ENCODE results near the gene MTTP.

Gene MTTP

DNA sequence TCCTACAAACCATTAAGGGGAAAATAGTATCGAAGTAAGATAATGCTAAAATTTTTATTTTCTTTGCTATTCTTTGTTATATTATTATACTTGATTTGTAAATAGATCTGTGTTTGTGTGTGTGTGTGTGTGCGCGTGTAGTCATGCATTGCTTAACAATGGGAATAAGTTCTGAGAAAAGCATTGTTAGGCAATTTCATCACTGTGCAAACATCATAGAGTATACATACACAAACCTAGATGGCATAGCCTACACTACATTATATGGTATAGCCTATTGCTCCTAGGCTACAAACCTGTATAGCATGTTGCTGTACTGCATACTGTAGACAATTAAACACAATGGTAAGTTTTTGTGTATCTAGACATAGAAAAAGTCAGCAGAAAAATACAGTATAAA, 17.1 kb downstream of the MTTP start:
- no peak for DNase-seq (ENCODE audit: extremely low read depth in 1 of 2, low read depth in 1 of 2)

DNA sequence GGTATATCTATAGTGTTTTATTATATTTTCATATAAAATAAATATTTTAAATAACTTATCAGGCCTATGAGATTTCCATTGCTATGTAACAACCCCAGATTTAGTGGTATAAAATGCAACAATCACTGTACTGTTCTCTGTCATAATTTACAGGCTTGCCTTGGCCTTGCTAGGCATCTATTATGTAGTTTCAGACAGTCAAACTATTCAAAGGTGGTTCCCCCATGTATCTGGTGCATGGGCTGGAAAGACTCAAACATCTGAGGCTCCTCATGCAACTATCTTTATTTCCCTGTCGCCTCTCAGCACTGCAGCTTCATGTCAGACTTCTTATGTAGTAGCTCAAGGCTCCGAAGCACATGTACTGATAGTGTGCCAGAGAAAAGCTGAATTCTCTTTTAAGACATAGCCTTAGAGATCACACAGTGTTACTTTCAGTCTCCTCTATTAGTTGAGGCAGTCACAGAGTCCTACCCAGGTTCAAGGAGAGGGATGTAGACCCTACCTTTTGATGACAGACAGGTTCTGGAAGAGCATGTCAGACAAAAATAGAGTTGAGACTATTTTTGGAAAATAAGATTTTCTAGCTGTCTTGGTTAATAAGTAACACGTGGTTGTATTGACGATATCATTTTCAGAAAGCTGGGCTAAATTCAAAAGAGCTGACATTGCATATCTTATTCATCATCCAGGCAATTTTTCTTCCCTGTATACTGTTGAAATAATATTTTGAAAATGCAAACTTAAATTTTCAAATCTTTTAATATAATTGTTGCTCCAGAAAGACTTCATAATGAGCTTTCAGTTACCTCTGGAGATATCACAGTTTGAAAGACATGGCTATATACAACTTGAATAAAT, 19.4 kb downstream of the MTTP start:
- no peak for DNase-seq (ENCODE audit: extremely low read depth in 1 of 2, low read depth in 1 of 2)

DNA sequence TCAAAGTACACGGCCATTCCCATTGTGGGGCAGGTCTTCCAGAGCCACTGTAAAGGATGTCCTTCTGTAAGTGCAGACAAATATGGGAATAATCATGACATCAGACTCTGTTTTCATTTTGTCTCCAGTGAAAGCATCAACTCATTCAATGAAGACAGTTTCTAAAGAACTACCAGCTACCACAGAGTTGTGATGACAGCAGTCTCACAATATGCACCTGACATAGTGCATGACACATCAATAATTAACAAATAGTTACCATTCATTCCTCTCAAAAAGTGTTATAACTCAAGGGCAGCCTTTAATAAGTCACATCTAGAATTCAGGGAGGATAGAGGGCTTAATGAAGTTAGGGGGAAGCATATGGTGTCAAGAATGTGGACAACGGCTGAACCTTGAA, 20.2 kb downstream of the MTTP start:
- DNase-seq (ENCODE audit: extremely low read depth in 1 of 2, low read depth in 1 of 2): no peak

DNA sequence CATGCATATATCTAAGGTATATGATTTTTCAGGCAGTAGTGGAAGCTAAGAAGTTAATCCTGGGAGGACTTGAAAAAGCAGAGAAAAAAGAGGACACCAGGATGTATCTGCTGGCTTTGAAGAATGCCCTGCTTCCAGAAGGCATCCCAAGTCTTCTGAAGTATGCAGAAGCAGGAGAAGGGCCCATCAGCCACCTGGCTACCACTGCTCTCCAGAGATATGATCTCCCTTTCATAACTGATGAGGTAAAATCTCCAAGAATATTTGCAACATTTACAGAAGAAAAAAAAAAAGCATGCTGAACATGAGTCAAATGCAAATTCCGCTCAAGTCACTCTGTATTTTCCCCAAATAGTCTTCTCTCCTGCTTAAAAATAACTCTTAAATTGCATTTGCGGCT, 32.1 kb downstream of the MTTP start:
- DNase-seq (ENCODE audit: extremely low read depth in 1 of 2, low read depth in 1 of 2): no peak

DNA sequence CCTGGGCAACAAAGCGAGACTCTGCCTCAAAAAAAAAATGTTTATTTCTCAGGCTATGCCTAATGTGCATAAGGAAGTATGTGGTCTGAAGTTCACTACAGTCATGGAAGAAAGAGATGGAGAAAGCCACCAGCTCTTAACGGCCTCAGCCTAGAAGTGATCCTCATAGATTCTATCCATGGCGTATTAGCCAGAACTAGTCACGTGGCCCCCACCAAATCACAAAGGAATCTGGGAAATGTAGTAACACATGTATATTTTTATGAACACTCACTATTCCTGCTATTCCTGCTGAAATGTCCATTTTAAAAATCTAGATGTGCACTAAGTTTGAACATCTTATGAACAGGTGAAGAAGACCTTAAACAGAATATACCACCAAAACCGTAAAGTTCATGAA, 33.8 kb downstream of the MTTP start:
- no peak for DNase-seq (ENCODE audit: extremely low read depth in 1 of 2, low read depth in 1 of 2)

DNA sequence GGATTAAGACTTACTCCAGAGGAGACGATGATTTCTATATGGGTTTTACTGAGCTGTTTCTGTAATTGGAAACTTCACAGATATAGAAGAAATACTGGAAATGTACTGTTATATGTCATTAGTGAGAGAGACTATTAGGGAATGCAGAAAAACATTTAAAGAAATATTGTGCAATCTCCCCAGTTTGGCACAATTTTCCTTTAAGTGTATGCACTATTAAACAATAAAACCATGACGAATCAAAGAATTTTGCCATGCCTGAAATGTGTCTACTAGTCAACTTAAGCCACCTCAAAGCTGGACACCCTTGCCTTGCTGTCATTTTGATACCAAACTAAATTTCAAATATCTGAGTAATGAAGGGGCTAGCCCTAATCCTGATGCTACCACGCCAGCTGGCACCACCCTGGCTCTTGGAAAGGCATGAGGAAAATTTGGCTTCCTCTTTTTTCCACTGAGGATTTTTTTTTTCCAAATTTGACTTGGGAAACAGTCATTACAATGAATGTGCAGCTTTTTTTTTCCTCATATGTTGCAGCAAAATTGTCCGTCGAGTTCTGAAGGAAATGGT, 36.1 kb downstream of the MTTP start:
- no peak for DNase-seq (ENCODE audit: extremely low read depth in 1 of 2, low read depth in 1 of 2)

DNA sequence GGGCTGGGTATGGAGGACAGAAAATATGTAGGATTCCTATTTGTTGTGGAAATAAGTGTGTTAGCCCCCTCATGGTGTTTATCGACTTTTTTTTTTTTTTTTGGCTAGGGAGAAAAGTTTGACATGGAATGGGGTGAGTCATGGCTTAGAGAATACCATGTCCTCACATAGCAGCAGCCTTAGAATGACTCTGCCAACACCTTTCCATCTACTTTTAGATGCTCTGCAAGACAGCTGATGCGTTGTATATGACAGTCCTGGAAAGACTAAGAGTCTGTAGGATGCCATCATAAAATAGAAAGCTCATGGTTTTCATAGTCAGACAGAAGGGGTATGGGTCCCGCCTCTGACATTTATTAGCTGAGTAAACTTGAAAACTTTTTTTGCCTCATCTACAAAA, 37.7 kb downstream of the MTTP start:
- DNase-seq (ENCODE audit: extremely low read depth in 1 of 2, low read depth in 1 of 2): no peak

DNA sequence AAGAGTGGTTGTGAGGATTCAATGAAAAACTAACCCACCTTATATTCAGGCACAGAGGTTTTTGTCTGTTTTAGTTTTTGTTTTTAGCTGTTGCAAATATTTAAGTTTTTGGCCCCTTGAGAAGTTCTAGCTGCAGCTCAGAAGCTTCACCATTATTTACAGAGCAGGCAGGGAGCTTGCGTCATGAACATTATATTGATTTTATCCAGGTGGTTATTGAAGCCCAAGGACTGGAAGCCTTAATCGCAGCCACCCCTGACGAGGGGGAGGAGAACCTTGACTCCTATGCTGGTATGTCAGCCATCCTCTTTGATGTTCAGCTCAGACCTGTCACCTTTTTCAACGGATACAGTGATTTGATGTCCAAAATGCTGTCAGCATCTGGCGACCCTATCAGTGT, 38.1 kb downstream of the MTTP start:
- no peak for DNase-seq (ENCODE audit: extremely low read depth in 1 of 2, low read depth in 1 of 2)

DNA sequence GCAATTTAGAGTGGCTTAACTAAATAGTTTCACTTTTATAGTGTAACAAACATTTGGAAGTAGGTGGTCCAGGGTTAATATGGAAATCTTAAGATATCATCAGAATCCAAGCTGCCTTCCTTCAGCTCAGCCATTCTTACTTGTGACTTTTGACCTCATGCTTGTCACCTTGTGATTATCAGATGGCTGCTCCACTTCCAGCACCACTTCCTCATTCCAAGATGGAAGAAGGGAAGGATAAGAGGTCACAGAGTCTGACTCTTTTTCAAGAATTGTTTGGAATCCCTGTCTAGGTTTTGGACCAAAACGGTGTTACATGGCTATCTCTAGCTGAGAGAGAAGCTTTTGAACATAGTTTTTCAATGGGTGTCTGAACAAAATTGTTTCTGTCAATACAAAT, 39.9 kb downstream of the MTTP start:
- DNase-seq (ENCODE audit: extremely low read depth in 1 of 2, low read depth in 1 of 2): no peak

DNA sequence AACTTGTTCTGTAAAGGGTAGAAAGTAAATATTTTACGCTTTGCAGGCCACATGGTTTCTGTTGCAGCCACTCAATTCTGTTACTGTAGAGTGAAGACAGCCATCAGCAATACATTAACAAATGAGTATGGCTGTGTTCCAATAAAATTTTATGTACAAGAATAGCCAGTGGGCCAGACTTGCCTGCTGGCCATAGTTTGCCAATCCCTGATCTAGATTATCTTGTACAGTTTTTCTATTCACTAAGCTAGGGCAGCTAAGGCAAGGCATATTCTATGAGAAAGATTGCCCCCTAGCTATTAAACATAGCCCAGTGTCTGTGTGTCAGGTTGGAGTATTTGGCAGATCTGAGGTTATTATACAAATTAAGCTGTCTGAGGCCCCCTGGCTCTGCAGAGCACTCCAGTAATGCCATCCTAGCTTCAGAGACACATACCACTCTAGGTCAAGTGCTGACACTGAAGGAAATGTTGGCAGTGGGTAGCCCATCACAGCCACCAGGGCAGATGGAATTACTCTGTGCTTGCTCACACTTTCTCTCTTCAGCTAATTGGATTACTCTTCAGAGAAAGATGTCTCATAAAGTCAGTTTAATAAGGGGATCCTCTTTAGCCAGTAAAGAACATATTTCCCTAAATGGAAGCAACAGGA, 40.7 kb downstream of the MTTP start:
- no peak for DNase-seq (ENCODE audit: extremely low read depth in 1 of 2, low read depth in 1 of 2)

DNA sequence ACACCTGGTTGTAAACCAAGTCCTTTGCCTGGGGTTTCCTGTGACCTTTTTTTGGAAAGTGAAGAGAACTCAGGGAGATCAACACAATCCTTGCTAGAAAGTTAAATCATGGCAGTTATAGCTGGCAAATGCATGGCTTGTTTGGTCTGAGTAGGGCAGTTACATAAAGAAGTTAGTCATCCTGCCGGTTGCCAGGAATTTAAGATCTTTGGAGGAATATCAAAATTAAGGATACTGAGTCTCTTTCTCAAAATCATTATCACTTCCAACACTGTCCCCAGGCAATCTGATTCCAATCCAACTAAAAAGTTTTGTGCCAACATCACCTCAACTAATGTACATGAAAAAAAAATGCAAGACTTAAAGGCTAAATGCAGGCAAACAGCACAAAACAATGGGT, 42.8 kb downstream of the MTTP start:
- DNase-seq (ENCODE audit: extremely low read depth in 1 of 2, low read depth in 1 of 2): no peak

DNA sequence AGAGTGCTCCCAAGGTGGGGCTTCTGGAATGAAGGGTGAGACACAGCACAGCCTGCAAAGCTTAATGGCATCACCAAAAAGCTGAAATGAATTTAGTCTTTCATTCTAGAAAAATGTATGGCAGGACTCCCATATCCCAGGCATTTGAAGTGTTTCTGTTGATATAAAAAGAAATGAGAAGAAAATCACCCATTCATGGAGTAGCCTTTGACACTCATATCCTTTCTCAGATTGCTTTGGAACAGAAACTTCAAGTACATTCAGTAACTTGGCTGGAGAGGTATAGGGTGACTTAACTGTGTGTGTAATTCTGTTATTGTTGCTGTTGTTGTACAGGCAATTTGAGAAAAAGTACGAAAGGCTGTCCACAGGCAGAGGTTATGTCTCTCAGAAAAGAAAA, 47.7 kb downstream of the MTTP start:
- no peak for DNase-seq (ENCODE audit: extremely low read depth in 1 of 2, low read depth in 1 of 2)

DNA sequence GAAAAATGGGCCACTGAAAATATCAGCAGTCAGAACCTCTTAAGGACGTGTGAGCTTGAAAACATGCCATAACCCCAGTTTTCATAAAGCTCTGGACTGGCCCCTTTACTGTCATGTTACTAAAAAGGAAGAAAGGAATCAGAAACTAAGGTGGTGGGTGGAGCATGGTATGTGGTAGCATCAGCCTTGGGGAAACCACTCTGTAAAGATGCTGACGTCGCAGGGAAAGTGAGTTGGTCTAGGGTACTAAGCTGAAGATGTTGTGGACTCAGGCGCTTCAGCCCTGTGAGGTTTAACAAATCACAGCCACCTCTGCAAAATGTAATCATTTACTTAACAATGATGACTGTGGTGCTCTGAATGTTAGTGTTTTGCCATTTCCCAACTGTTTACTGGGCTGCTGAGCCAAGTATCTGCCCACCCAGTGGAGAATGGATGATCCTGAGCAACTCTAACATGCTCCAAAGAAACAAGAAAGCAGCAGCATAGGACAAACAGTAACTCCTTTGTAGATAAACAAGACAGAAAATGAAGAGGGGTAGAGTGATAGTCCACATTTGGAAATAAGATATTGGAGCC, 49.6 kb downstream of the MTTP start:
- no peak for DNase-seq (ENCODE audit: extremely low read depth in 1 of 2, low read depth in 1 of 2)

DNA sequence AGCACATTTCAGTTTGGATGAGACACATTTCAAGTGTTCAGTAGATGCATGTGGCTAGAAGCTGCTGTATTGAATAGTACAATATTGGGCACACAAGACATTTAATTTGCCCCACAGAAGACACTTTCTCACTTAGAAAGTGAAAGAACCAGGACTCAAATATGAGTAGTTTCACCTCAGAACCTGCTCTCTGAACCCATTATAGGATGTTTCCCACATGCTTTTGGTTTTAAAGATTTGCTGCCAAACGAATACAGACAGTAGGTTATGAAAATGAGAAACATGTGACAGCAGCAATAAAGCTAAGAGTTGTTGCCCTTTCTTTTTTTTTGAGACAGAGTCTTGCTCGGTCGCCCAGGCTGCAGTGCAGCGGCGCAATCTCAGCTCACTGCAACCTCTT, 50.7 kb downstream of the MTTP start:
- no peak for DNase-seq (ENCODE audit: extremely low read depth in 1 of 2, low read depth in 1 of 2)

DNA sequence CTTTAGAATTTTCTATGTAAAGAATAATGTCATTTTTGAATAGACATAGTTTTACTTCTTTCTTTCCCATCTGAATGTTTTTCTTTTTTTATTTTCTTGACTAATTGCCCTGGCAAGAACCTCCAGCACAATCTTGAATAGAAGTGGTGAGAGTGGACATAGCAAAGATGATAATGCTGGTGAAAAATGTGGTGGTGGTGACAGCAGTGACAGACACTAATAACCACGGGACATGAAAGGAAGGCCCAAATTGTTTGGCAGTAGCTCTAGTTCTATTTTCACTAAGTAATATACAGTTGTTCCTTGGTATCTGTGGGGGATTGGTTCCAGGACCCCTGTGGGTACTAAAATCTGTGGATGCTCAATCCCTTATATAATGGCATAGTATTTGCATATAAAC, 53.4 kb downstream of the MTTP start:
- no peak for DNase-seq (ENCODE audit: extremely low read depth in 1 of 2, low read depth in 1 of 2)

DNA sequence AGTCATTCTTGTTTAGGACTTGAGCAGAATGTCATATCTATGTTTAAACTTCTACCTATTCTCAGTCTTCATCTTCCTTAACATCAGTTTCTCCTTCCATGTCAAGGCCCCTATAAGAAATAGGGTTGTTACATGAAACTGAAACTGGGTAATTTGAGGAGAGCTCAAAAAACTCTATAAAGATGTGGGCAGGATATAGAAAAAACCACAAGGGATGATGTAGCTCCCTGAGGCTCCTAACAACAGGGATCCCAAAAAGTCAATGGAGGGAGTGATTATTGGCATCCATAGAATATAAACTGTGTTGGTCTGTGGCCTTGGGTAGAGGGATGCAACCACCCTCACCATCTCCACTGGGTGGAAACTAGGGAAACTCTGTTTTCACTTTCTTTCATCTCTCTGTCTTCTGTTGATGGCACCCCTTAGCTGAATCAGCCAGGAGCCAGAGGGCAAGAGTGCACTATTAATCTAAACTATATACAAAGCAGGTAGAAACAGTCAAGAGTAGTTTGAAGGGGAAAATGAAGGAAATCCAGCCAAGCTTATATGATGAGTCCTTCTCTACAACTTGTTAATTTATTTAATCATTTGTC, 55.4 kb downstream of the MTTP start:
- no peak for DNase-seq (ENCODE audit: extremely low read depth in 1 of 2, low read depth in 1 of 2)

DNA sequence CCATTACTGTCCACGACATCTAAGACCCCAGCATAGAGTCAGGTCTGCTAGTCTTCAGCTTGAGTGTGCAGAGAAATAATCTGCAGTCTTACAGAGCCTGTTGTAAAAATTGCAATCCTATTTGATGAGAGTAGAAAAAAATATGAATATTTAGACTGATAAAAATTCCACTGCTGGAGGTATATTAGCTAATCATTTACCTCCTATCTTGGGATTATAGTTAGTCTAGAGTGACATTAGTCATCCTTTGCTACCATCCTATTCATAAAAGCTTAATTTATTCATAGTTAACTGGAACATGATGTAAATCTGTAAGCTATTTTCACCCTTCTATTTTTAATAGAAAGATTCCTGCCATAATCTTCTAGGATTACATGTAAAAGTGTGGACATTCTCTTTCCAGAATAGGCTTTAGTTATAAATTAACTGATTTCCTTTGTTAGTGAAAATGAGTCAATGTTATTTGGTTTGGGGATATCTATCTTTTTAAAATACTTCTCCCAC, 56.3 kb downstream of the MTTP start:
- no peak for DNase-seq (ENCODE audit: extremely low read depth in 1 of 2, low read depth in 1 of 2)

DNA sequence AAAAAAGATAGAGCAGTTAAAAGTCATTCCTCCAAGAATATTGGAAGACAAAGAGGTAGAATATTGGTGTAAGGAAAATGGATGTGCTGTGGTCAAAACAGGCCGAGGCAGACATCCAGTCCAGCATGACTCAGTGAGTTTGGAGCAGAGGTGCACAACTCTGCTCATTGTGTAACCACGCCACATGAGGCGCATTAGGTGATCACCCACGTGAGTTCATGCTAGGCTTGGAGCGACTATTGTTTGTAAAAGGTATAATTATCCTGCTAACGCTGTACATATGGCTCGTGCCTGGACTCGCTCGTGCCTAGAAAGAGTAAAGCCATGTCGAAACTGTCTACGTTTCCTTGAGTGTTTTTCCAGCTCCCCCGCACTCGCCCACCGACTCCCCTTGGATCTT, 59.1 kb downstream of the MTTP start:
- DNase-seq (ENCODE audit: extremely low read depth in 1 of 2, low read depth in 1 of 2): no peak

DNA sequence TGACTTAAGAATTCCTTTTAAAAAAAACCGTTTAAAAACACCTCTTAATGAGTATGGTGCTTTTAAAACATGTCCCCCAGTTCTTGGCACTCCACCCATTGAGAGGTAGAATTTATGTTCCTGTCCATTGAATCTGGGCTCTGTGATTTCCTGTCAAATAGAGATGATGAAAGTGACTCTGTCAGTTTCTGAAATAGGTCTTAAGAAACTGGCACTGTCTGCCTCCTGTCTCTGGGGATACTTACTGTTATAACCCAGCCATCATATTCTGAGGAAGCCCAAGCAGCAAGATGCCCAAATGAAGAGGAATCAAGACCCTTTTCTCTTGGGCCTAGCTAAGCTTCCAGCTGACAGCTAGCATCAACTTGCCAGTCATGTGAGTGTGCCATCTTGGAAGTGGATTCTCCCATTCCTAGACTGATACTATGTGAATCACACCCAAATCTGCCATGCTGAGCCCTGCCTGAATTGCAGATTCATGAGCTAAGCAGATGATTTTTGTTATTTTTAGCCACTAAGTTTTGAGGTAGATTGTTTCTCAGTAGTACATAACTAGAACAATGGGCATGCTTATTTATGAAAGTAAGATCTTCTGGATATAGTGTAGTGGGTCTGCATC, 60.2 kb downstream of the MTTP start:
- no peak for DNase-seq (ENCODE audit: extremely low read depth in 1 of 2, low read depth in 1 of 2)

DNA sequence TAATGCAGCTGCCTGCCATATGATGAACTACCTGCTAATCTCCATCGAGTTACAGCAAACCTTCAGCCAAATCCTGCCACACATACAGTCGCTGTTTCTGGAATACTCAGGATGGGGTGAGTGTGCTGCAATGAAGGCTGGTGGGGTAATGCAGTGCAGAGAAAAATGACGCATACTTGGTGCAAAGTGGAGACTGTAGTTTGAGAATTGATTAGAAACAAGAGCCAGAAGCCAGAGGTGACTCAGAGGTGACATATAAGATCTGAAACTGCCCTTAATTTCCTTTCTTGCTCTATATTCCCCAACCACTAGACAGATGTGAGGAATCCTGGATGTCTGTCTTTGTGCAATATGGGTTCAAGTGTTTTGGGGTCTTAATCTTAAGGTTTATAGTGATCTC, 61.0 kb downstream of the MTTP start:
- DNase-seq (ENCODE audit: extremely low read depth in 1 of 2, low read depth in 1 of 2): no peak

DNA sequence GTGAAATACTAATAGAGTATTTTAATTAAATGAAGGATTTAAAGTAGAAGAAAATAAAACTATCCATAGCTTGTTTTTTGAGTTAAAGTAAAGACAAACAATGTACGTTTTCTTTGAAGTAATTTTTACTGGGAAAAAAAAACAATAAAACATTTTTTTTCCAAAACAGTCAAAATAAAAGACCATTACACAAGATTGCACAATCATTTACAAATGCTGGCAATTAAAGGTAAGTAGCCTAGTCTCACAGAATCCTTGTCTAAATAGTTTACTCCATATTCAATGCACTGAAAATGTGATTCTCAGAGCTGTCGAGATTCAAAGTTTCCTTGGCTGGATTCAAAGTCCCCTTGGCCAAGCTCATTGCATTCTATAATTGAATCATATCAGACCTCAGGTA, 61.8 kb downstream of the MTTP start:
- no peak for DNase-seq (ENCODE audit: extremely low read depth in 1 of 2, low read depth in 1 of 2)

Measured in stimulated activated CD8-positive, alpha-beta memory T cell treated with anti-CD3 and anti-CD28 coated beads, Interleukin-7, amount 100 ng/mL, for 48 hours (primary cell).